C4-2B (cell line): ENCODE results near the gene METTL14.

ENCODE experiments used
- CTCF ChIP-seq: fragments of 450-650 bp; conservative IDR thresholded peaks from 2 replicates; pipeline ENCODE4 v1.5.1; 2017; ENCODE audit warnings: mild to moderate bottlenecking
- ZFX ChIP-seq: fragments of 450-650 bp; IDR thresholded peaks from 2 replicates; pipeline ENCODE4 v1.6.1; 2017

DNA sequence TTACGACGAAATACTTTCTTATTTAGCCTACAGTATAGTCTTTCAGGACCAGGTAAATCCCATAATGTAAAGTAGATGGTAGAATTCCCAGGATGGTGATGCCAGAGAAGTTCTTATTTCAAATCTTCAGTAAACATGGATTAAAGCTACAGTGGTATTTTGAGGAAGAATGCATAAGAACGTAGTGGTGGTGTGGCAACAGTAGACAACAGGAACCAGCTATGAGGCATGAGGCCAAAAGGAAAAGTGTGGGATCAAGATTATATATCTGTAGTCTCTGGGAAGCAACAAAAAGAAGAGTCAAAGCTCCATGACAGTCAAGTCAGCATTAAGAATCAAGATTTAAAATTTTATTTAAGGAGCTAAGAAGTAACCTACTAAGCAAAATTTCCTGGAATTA, 60.2 kb downstream of the METTL14 start:
- TF ChIP-seq CTCF (no peak), ZFX (no peak)
